ENCODE measurements around the gene ARHGAP23. TPM values are rescaled to one million over a fixed set of nuclear protein-coding genes. Genes with fewer than 3 reads are reported as not detected.

The ARHGAP23 gene
- total RNA-seq, 1 experiment from 2014 or later: 97.9 TPM

- H3K9me3 ChIP-seq (ENCODE audit: control insufficient read depth, low read depth, low read length): no peaks in the 10 kb centered on the region
- no peak overlapping the region for H3K4ac ChIP-seq (ENCODE audit: low read depth, low read length)
- H3K27ac ChIP-seq (ENCODE audit: insufficient read length, low read depth, low read length): no peak overlapping the region
- peaks cover 35 to 41% of the 10 kb centered on the region in 2 experiments for H3K4me1 Mint-ChIP-seq
- no peak overlapping the region for H2BK12ac ChIP-seq (ENCODE audit: insufficient read length, low read depth, low read length)
- no peak overlapping the region for H3K18ac ChIP-seq (ENCODE audit: insufficient read length, low read depth, low read length)
- H3K9ac ChIP-seq (ENCODE audit: extremely low read depth, insufficient read length, low read length): no peak overlapping the region
- no peaks in the 10 kb centered on the region for H3K9me3 Mint-ChIP-seq
- H3K27ac Mint-ChIP-seq: peak overlapping the region in 2 of 3 experiments; percentile 25 to 36; a peak in 4 of 7 replicates
- H2AK5ac ChIP-seq (ENCODE audit: insufficient read length, low read length): no peak overlapping the region
- H2BK5ac ChIP-seq (ENCODE audit: insufficient read length, low read length): no peak overlapping the region
- peaks cover 0 to 27% (median 0%) of the 10 kb centered on the region in 3 experiments; a peak in 4 of 7 replicates for H3K36me3 Mint-ChIP-seq (ENCODE audit: insufficient read depth in 1 of 3, low read depth in 3 of 3)
- H4K91ac ChIP-seq (ENCODE audit: insufficient read length, low read depth, low read length): no peak overlapping the region
- H3K4me2 ChIP-seq (ENCODE audit: insufficient read depth, insufficient read length, low read length): peak overlapping the region; percentile 67
- H4K5ac ChIP-seq (ENCODE audit: insufficient read length, low read depth, low read length): no peak overlapping the region
- no peak overlapping the region for H2BK20ac ChIP-seq (ENCODE audit: low read depth, low read length, poor library complexity, severe bottlenecking)
- H2BK120ac ChIP-seq (ENCODE audit: low read depth, low read length, poor library complexity, severe bottlenecking): no peak overlapping the region
- H3K56ac ChIP-seq (ENCODE audit: insufficient read length, low read depth, low read length): no peak overlapping the region
- peaks cover 18% of the 10 kb centered on the region for H3K23me2 ChIP-seq (ENCODE audit: insufficient read length, low read depth, low read length, poor library complexity, severe bottlenecking)
- no peak overlapping the region for H4K8ac ChIP-seq (replicated peaks; ENCODE audit: insufficient read length, low read depth, low read length)
- peak; percentile 94 for TF ChIP-seq CTCF (conservative IDR thresholded peaks at IDR 0.05)
- H3T11ph ChIP-seq (ENCODE audit: low read length): no peak overlapping the region
- H3K14ac ChIP-seq (ENCODE audit: insufficient read depth, low read length): peak overlapping the region; percentile 81
- H2AFZ ChIP-seq (ENCODE audit: low read length): no peak overlapping the region
- peaks cover 31% of the 10 kb centered on the region for H3K27me3 Mint-ChIP-seq (ENCODE audit: low read depth)
- no peaks in the 10 kb centered on the region for H3K79me1 ChIP-seq (ENCODE audit: insufficient read depth, low read depth, low read length, poor library complexity, severe bottlenecking)
- peak overlapping the region; percentile 61 to 84 for H3K4me3 Mint-ChIP-seq
- no CpG with 5 or more reads among the region's 27 CpGs for WGBS (ENCODE audit: extremely low coverage, insufficient read length, low lambda C conversion rate)
- no peaks in the 10 kb centered on the region for H4K20me1 ChIP-seq (ENCODE audit: control insufficient read depth, insufficient read depth, insufficient read length)
- no peak overlapping the region for H3K23ac ChIP-seq (ENCODE audit: insufficient read length, low read depth, low read length)
- no peak overlapping the region for H2BK15ac ChIP-seq (ENCODE audit: low read depth, low read length)
- H3K79me2 ChIP-seq (ENCODE audit: insufficient read depth, low read length): no peaks in the 10 kb centered on the region
- no peaks in the 10 kb centered on the region; the same call in 1 of the 2 replicates for H3K27me3 ChIP-seq (ENCODE audit: insufficient read depth, low read length)
- H3K4me1 ChIP-seq (ENCODE audit: insufficient read depth, low read length): peaks cover 8% of the 10 kb centered on the region; the same call in 1 of the 2 replicates
- peak; percentile 99 for DNase-seq
Observed at GRCh38 chr17:38508954-38509771, 80.9 kb downstream of the ARHGAP23 start.
